Brain microvascular endothelial cell (primary cell): ENCODE measurements around the gene UBE2D3.

Source experiments
- DNase-seq: peaks from one replicate; pipeline ENCODE4 v3.0.0-alpha.2; 2020
- H3K27ac ChIP-seq: fragments of 250-450 bp; sonication (Bioruptor Pico); 2 replicates; pipeline ENCODE4 v1.5.1; 2020; ENCODE audit warnings: mild to moderate bottlenecking, moderate library complexity
- H3K27me3 ChIP-seq: fragments of 250-450 bp; sonication (Bioruptor Pico); replicated peaks from 2 replicates; pipeline ENCODE4 v1.5.1; 2020; ENCODE audit warnings: mild to moderate bottlenecking
- H3K36me3 ChIP-seq: fragments of 250-450 bp; sonication (Bioruptor Pico); replicated peaks from 2 replicates; pipeline ENCODE4 v1.5.1; 2020; ENCODE audit warnings: mild to moderate bottlenecking
- H3K4me3 ChIP-seq: 2 replicates; pipeline ENCODE4 v1.5.1; 2011; ENCODE audit warnings: low read depth, mild to moderate bottlenecking, control low read depth, low read length, moderate library complexity
- CTCF ChIP-seq: IDR thresholded peaks from 2 replicates; pipeline ENCODE4 v1.5.1; 2011; ENCODE audit warnings: low read depth, mild to moderate bottlenecking, moderate library complexity, low read length, control low read depth, inconsistent platforms; ENCODE audit errors: missing control alignments
- in situ Hi-C: cut with HindIII; loops from 2 replicates; pipeline ENCODE4 v1.10.0; 2017; ENCODE audit warnings: low sequenced_read_pairs, low pct_ligation_motif_present

The UBE2D3 gene

GRCh38 chr4:102809691-102810090 lies 17.7 kb downstream of the UBE2D3 start:
- Histone ChIP-seq H3K27ac (peak overlapping the region; percentile 30), H3K36me3 (no peaks in the 10 kb centered on the region), H3K27me3 (no peaks in the 10 kb centered on the region), H3K4me3 (no peak overlapping the region)
- DNase-seq, result no peak
- in situ Hi-C loops, result loop anchor here (25.0 kb wide), 1 partner anchor 203 kb away; the partner anchor contains the start of gene SLC9B1
- no peak for TF ChIP-seq CTCF

- H3K27ac ChIP-seq, result no peak overlapping the region
- TF ChIP-seq CTCF, result no peak
- DNase-seq, result no peak
- in situ Hi-C loops, result loop anchor here (25.0 kb wide), 1 partner anchor 203 kb away; the partner anchor contains the start of gene SLC9B1
- no peaks in the 10 kb centered on the region for H3K36me3 ChIP-seq
- no peak overlapping the region for H3K4me3 ChIP-seq
- no peaks in the 10 kb centered on the region for H3K27me3 ChIP-seq
These were observed 18.2 kb downstream of the UBE2D3 start for GRCh38 chr4:102809190-102809589.

GRCh38 chr4:102808009-102808408 lies 19.3 kb downstream of the UBE2D3 start:
- no peak for TF ChIP-seq CTCF
- Histone ChIP-seq H3K4me3 (no peak overlapping the region), H3K27ac (no peak overlapping the region), H3K36me3 (peaks cover 4% of the 10 kb centered on the region), H3K27me3 (no peaks in the 10 kb centered on the region)
- DNase-seq, result no peak
- in situ Hi-C loops, result loop anchor here (25.0 kb wide), 1 partner anchor 204 kb away; the partner anchor contains the start of gene SLC9B1

GRCh38 chr4:102807345-102807744 lies 20.0 kb downstream of the UBE2D3 start:
- no peak for DNase-seq
- no peak for TF ChIP-seq CTCF
- Histone ChIP-seq H3K27ac (no peak overlapping the region), H3K36me3 (peaks cover 5% of the 10 kb centered on the region), H3K4me3 (no peak overlapping the region), H3K27me3 (no peaks in the 10 kb centered on the region)
- in situ Hi-C loops, result loop anchor here (25.0 kb wide), 1 partner anchor 205 kb away; the partner anchor contains the start of gene SLC9B1

GRCh38 chr4:102799816-102800215 lies 27.5 kb downstream of the UBE2D3 start:
- DNase-seq, result no peak
- Histone ChIP-seq H3K27ac (no peak overlapping the region), H3K4me3 (no peak overlapping the region), H3K36me3 (peaks cover 40% of the 10 kb centered on the region), H3K27me3 (no peaks in the 10 kb centered on the region)
- no peak for TF ChIP-seq CTCF
- in situ Hi-C loops, result loop anchor here (25.0 kb wide), 1 partner anchor 212 kb away; the partner anchor contains the start of gene SLC9B1

- DNase-seq, result no peak
- no peak overlapping the region for H3K4me3 ChIP-seq
- no peaks in the 10 kb centered on the region for H3K27me3 ChIP-seq
- peaks cover 40% of the 10 kb centered on the region for H3K36me3 ChIP-seq
- TF ChIP-seq CTCF, result no peak
- in situ Hi-C loops, result no loop called here
- no peak overlapping the region for H3K27ac ChIP-seq
These were observed 32.4 kb downstream of the UBE2D3 start for GRCh38 chr4:102794999-102795398.
